Lower lobe of right lung (tissue), 2 donors: ENCODE results near the gene GABARAPL2. TPM values are rescaled to one million over a fixed set of nuclear protein-coding genes. Genes with fewer than 3 reads are reported as not detected.

ENCODE experiments used
- ATAC-seq, 2 donors: fragments of 200-7000 bp; cut with Tn5 transposase; one replicate each; pipeline ENCODE4 v1.9.1; 2020 to 2022; ENCODE audit warnings: mild to moderate bottlenecking in 2 of 2, moderate library complexity in 2 of 2
- DNase-seq: peaks from one replicate; pipeline ENCODE4 v3.0.0-alpha.2; 2020
- H3K27ac ChIP-seq: fragments of 200-600 bp; one replicate; pipeline ENCODE4 v1.8.0; 2022
- H3K27me3 ChIP-seq: fragments of 200-600 bp; one replicate; pipeline ENCODE4 v1.8.0; 2022; ENCODE audit warnings: low read depth
- H3K36me3 ChIP-seq: fragments of 200-600 bp; one replicate; pipeline ENCODE4 v1.8.0; 2022; ENCODE audit warnings: mild to moderate bottlenecking
- H3K4me1 ChIP-seq: fragments of 200-600 bp; one replicate; pipeline ENCODE4 v1.8.0; 2022
- H3K4me3 ChIP-seq: fragments of 200-600 bp; one replicate; pipeline ENCODE4 v1.8.0; 2022; ENCODE audit warnings: mild to moderate bottlenecking
- H3K9me3 ChIP-seq: fragments of 200-600 bp; one replicate; pipeline ENCODE4 v1.8.0; 2022
- intact Hi-C: fragments of 100-400 bp; cut with DNase I; formaldehyde crosslinking; loops from one replicate; pipeline ENCODE4 v1.11.0; 2022
- total RNA-seq: library from RNA; stranded (reverse); fragmentation: NEBNext Ultra II Directional; extraction: Animal tissue kit (Norgen Biotek cat#: 25700); gene quantifications from one replicate; pipeline ENCODE4 v1.2.1, GENCODE V29; 2021
- TF ChIP-seq, protein P1 (sequence below): fragments of 200-600 bp; IDR thresholded peaks from one replicate; pipeline ENCODE4 v1.8.0; 2022; ENCODE audit warnings: antibody characterized with exemption, mild to moderate bottlenecking
- donor health status: DM: no; HTN: yes; CAD: no; lungs with severe emphysema.

GABARAPL2 gene
- total RNA-seq, 1 donor from 2014 or later: 120 TPM

DNA sequence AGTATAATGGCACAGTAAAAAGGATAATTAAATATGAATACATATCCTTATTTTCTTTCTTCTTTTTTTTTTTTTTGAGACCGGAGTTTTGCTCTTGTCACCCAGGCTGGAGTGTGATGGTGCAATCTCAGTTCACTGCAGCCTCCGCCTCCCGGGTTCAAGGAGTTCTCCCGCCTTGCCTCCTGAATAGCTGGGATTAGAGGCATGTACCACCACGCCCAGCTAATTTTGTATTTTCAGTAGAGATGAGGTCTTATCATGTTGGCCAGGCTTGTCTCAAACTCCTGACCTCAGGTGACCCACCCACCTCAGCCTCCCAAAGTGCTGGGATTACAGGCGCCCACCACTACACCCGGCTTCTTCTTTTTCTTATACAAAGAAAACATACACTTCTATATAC, 12.0 kb downstream of the GABARAPL2 start:
- Histone ChIP-seq H3K36me3 (peaks cover 79% of the 10 kb centered on the region), H3K27ac (no peak overlapping the region), H3K4me3 (no peak overlapping the region), H3K9me3 (no peaks in the 10 kb centered on the region), H3K4me1 (peaks cover 1% of the 10 kb centered on the region), H3K27me3 (no peaks in the 10 kb centered on the region)
- TF ChIP-seq, protein P1, sequence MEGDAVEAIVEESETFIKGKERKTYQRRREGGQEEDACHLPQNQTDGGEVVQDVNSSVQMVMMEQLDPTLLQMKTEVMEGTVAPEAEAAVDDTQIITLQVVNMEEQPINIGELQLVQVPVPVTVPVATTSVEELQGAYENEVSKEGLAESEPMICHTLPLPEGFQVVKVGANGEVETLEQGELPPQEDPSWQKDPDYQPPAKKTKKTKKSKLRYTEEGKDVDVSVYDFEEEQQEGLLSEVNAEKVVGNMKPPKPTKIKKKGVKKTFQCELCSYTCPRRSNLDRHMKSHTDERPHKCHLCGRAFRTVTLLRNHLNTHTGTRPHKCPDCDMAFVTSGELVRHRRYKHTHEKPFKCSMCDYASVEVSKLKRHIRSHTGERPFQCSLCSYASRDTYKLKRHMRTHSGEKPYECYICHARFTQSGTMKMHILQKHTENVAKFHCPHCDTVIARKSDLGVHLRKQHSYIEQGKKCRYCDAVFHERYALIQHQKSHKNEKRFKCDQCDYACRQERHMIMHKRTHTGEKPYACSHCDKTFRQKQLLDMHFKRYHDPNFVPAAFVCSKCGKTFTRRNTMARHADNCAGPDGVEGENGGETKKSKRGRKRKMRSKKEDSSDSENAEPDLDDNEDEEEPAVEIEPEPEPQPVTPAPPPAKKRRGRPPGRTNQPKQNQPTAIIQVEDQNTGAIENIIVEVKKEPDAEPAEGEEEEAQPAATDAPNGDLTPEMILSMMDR: no peak
- intact Hi-C loops: no loop called here
- ATAC-seq (no peak), DNase-seq (no peak)

DNA sequence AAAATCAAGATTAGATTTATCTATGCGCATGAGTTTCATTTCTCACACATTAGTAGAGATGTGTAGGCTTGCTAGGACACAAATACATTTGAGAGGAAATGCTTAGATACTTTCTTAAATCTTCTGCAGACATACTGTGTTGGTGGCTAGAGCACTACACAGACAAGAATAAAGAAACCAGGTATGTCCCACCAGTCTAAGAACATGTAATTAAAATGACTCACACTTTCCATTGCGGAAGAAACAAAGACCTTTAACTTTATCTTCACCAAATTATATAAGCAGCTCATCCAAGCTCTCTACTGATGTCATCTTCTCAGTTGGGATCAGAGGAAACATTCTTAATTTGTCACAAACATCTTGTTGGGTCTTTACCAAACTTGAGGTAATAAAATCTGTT, 12.5 kb downstream of the GABARAPL2 start:
- intact Hi-C loops: no loop called here
- Histone ChIP-seq H3K4me3 (no peak overlapping the region), H3K27me3 (no peaks in the 10 kb centered on the region), H3K27ac (no peak overlapping the region), H3K4me1 (no peaks in the 10 kb centered on the region), H3K9me3 (no peaks in the 10 kb centered on the region), H3K36me3 (peaks cover 74% of the 10 kb centered on the region)
- TF ChIP-seq, protein P1: no peak
- DNase-seq: no peak
- no peak for ATAC-seq

DNA sequence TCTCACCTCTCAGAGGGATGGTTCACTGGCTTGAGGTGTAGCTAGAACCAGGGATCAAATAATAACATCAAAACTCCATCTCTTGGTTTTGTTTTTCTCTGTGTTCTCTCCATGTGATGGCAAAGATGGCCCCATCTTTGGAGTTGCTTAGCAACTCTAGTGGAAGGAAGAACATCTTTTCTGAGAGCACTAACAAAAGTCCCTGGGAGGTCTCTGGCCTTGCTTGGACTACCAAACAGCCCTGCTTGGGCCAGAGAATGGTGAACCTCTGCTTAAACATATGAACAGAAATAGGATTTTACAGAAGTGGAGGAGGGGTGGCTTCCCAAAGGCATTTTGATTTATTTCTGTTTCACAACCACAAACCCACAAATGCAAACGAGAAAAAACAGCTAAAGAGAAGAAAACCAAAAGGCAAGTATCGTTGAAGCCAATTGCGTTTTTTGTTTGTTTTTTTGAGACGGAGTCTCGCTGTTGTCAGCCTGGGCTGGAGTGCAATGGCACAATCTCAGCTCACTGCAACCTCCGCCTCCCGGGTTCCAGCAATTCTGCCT, 13.2 kb downstream of the GABARAPL2 start:
- intact Hi-C loops: no loop called here
- no peak for ATAC-seq
- Histone ChIP-seq H3K4me1 (no peaks in the 10 kb centered on the region), H3K36me3 (peaks cover 68% of the 10 kb centered on the region), H3K9me3 (no peaks in the 10 kb centered on the region), H3K4me3 (no peak overlapping the region), H3K27ac (no peak overlapping the region), H3K27me3 (no peaks in the 10 kb centered on the region)
- TF ChIP-seq, protein P1: no peak
- no peak for DNase-seq

DNA sequence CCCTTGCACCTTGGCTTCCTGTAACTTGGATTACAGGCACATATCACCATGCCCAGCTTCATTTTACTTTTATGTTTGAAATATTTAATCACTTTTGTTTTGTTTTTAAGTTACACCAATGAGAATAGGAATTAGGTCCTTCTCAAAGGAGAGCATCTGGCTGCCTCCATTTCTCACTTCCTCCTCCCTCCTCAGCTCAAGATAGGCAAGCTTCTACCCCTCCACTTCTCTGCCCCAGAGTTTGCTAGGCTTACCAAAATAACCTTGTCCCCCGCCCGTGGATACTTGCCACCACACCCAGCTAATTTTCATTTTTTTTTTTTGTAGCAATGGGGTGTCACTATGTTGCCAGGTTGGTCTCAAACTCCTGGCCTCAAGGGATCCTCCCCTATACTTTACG, 17.9 kb downstream of the GABARAPL2 start:
- H3K27ac ChIP-seq: no peak overlapping the region
- intact Hi-C loops: no loop called here
- no peaks in the 10 kb centered on the region for H3K27me3 ChIP-seq
- no peaks in the 10 kb centered on the region for H3K9me3 ChIP-seq
- ATAC-seq (no peak), DNase-seq (no peak)
- H3K4me3 ChIP-seq: no peak overlapping the region
- peaks cover 27% of the 10 kb centered on the region for H3K36me3 ChIP-seq
- no peaks in the 10 kb centered on the region for H3K4me1 ChIP-seq
- TF ChIP-seq, protein P1: no peak

DNA sequence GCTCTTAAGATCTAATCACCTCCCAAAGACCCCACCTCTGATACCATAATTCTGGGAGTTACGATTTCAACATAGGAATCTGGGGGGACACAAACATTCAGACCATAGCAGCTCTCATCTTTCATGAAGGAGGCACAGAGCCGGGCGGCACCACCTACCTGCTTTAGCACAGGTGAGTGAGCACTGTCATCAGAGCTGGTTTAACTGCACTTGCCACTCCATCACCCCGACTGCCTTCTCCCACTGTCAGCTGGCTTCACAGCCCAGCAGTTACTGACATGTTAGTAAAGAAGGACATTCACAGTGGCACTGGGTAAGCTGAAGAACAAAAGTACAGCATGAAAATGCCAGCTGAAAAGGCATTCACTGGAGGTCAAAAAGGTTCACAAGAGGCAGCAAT, 22.5 kb downstream of the GABARAPL2 start:
- intact Hi-C loops: no loop called here
- Histone ChIP-seq H3K9me3 (no peaks in the 10 kb centered on the region), H3K4me3 (no peak overlapping the region), H3K27me3 (no peaks in the 10 kb centered on the region), H3K27ac (no peak overlapping the region), H3K36me3 (peaks cover 14% of the 10 kb centered on the region), H3K4me1 (no peaks in the 10 kb centered on the region)
- ATAC-seq: no peak
- DNase-seq: no peak
- TF ChIP-seq, protein P1: no peak

DNA sequence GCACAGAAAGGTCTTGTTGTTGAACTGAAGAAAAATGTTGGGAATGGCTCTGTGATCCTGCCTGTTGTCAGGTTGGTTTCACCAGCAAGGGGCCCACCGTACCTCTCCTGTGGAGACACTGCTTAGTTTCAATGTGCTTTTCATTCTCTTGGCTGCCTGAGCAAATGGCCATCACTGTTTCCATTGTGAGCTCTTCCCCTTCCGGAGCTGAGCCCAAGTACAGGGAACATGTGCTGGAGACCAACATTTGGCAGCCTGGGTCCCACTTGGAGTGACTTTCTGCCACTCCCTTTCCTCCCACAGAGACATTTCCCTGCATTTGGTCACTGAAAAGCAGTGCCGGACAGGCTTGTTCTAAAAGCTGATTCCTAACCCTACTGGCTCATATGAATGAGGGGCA, 23.1 kb downstream of the GABARAPL2 start:
- Histone ChIP-seq H3K4me1 (no peaks in the 10 kb centered on the region), H3K27ac (no peak overlapping the region), H3K27me3 (no peaks in the 10 kb centered on the region), H3K9me3 (no peaks in the 10 kb centered on the region), H3K4me3 (no peak overlapping the region), H3K36me3 (peaks cover 20% of the 10 kb centered on the region)
- intact Hi-C loops: no loop called here
- TF ChIP-seq, protein P1: no peak
- DNase-seq (no peak), ATAC-seq (peak in 1 of 2 donors; percentile 21)
